ENCODE measurements around the gene SPTBN5.

DNA sequence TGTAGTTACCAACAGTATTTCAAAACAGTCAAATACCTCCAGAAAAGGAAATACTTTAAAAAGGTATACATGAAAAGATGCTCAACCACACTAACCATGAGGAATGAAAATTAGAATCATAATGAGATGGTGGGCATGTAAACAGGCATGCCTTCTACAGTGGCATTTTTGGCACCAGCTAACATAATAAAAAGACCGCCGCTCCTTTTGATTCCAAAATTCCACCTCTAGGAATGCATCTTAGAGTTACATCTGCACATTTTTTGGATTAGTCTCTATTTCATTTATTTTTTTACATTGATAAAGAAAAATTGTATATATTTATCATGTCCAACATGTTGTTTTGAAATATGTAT, 37.0 kb upstream of the SPTBN5 start:
- TF ChIP-seq POLR2AphosphoS5 (IDR thresholded peaks at IDR 0.05; ENCODE audit: low read depth) (no peak), NANOG (IDR thresholded peaks at IDR 0.05; ENCODE audit: borderline replicate concordance) (no peak)
- TF ChIP-seq, protein P1, sequence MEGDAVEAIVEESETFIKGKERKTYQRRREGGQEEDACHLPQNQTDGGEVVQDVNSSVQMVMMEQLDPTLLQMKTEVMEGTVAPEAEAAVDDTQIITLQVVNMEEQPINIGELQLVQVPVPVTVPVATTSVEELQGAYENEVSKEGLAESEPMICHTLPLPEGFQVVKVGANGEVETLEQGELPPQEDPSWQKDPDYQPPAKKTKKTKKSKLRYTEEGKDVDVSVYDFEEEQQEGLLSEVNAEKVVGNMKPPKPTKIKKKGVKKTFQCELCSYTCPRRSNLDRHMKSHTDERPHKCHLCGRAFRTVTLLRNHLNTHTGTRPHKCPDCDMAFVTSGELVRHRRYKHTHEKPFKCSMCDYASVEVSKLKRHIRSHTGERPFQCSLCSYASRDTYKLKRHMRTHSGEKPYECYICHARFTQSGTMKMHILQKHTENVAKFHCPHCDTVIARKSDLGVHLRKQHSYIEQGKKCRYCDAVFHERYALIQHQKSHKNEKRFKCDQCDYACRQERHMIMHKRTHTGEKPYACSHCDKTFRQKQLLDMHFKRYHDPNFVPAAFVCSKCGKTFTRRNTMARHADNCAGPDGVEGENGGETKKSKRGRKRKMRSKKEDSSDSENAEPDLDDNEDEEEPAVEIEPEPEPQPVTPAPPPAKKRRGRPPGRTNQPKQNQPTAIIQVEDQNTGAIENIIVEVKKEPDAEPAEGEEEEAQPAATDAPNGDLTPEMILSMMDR (conservative IDR thresholded peaks at IDR 0.05; ENCODE audit: low read depth in 2 of 2), result no peak
